Stomach (tissue), 9 donors: ENCODE measurements around the gene ZMIZ1. TPM values are rescaled to one million over a fixed set of nuclear protein-coding genes. Genes with fewer than 3 reads are reported as not detected.

Source experiments
- DNase-seq, 2 donors: peaks; one replicate each; pipeline versions ENCODE4 v3.0.0 to v3.0.0-alpha.2; 2013 to 2019
- H3K27ac ChIP-seq, 5 donors: fragments of 200-600 bp in 4 of 5; sonication (generic) in 4 of 5; one replicate each; pipeline ENCODE4 v1.5.1; 2013 to 2019; ENCODE audit warnings: mild to moderate bottlenecking in 1 of 5, moderate library complexity in 1 of 5
- H3K27me3 ChIP-seq, 3 donors: fragments of 200-600 bp; sonication (generic); one replicate each; pipeline ENCODE4 v1.5.1; 2017 to 2019; ENCODE audit warnings: mixed run types in 1 of 3
- H3K36me3 ChIP-seq, 4 donors: fragments of 200-600 bp; sonication (generic); 1 replicate in 3 of 4; 2 replicates in 1 of 4; pipeline ENCODE4 v1.5.1; 2016 to 2019
- H3K4me1 ChIP-seq, 4 donors: fragments of 200-600 bp; sonication (generic); one replicate each; pipeline ENCODE4 v1.5.1; 2016 to 2019
- H3K4me3 ChIP-seq, 4 donors: fragments of 200-600 bp; sonication (generic) in 3 of 4; one replicate each; pipeline ENCODE4 v1.5.1; 2016 to 2019; ENCODE audit warnings: mild to moderate bottlenecking in 1 of 4
- H3K9me3 ChIP-seq, 4 donors: fragments of 200-600 bp; sonication (generic); one replicate each; pipeline ENCODE4 v1.5.1; 2016 to 2019
- EP300 ChIP-seq: sonication (generic); formaldehyde crosslinking; IDR thresholded peaks from one replicate; pipeline ENCODE4 v1.6.1; 2017; ENCODE audit warnings: antibody characterized with exemption
- POLR2A ChIP-seq, 4 donors: fragments of 450-650 bp; IDR thresholded peaks; one replicate each; pipeline ENCODE4 v1.6.1; 2016; ENCODE audit warnings: antibody characterized with exemption in 4 of 4, control low read depth in 2 of 4, mild to moderate bottlenecking in 1 of 4, moderate library complexity in 1 of 4
- POLR2AphosphoS5 ChIP-seq, 3 donors: sonication (generic); formaldehyde crosslinking; IDR thresholded peaks; one replicate each; pipeline ENCODE4 v1.6.1; 2016; ENCODE audit warnings: antibody characterized with exemption in 3 of 3
- WGBS, 5 donors: extraction: QIAGEN DNeasy Blood & Tissue Kit in 3 of 5; methylation state at CpG; one replicate each; pipeline versions ENCODE4 v1.1.5 to v1.1.7; 2013 to 2018; 5-methylcytosine and 5-hydroxymethylcytosine counted together
- intact Hi-C: fragments of 100-400 bp; cut with DNase I; formaldehyde crosslinking; loops from one replicate; pipeline ENCODE4 v1.15.1; 2023; ENCODE audit warnings: low total_unique reads
- polyA plus RNA-seq, 3 donors: library from polyadenylated mRNA; stranded (reverse); fragments of 200-250 nt; gene quantifications; one replicate each; pipeline ENCODE4 v1.2.3, GENCODE V29; 2013
- total RNA-seq, 5 donors: library from RNA; depleted of rRNA; stranded (reverse); fragments of >200 nt; gene quantifications; one replicate each; pipeline versions ENCODE4 v1.1.0 to v1.2.3, GENCODE V29; 2014 to 2016
- TF ChIP-seq, protein P1 (sequence below), 7 experiments: fragments of 450-650 bp in 4 of 7; fragments of 200-600 bp in 3 of 7; sonication (generic) in 3 of 7; IDR thresholded peaks; one replicate each; pipeline ENCODE4 v1.5.1; 2016 to 2019; ENCODE audit warnings: antibody characterized with exemption in 7 of 7, control low read depth in 2 of 7, mild to moderate bottlenecking in 1 of 7
- donor health status: healthy with polysubstance abuse.
- donor health status: Bipolar disorder and iron deficiency.
- donor health status: healthy.

ZMIZ1 gene
- total and polyA plus RNA-seq, 8 donors, result 17.7 to 103 (median 26.3) TPM

DNA sequence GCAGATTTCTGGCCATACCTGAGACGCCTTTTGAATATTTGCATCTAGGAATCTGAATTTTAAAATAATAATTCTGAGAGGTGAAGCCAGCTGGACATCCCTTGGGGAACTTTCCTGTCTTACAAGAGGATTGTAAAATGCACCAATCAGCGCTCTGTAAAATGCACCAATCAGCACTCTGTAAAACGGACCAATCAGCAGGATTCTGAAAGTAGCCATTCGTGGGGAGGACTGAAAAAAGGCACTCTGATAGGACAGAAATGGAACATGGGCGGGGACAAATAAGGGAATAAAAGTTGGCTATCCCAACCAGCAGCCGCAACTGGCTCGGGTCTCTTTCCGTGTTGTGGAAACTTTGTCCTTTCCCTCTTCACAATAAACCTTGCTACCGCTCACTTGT lies 288.4 kb downstream of the ZMIZ1 start:
- intact Hi-C loops, result no loop called here

GRCh38 chr10:79358811-79359210 lies 290.0 kb downstream of the ZMIZ1 start:
- Histone ChIP-seq H3K9me3 (no peaks in the 10 kb centered on the region), H3K4me1 (peaks cover 4 to 25% (median 6%) of the 10 kb centered on the region in 4 donors), H3K27me3 (no peaks in the 10 kb centered on the region), H3K4me3 (no peak overlapping the region), H3K36me3 (peaks cover 10 to 38% (median 25%) of the 10 kb centered on the region in 4 donors), H3K27ac (peak overlapping the region; percentile 55 to 75 (median 66))
- WGBS, 5 donors, result 31 to 74% (median 38%) methylated on average over 5 of the region's 5 CpGs
- intact Hi-C loops, result no loop called here
- peak in 2 of 3 donors; percentile 14 to 77 for TF ChIP-seq POLR2AphosphoS5 (IDR thresholded peaks at IDR 0.05)
- TF ChIP-seq, protein P1, sequence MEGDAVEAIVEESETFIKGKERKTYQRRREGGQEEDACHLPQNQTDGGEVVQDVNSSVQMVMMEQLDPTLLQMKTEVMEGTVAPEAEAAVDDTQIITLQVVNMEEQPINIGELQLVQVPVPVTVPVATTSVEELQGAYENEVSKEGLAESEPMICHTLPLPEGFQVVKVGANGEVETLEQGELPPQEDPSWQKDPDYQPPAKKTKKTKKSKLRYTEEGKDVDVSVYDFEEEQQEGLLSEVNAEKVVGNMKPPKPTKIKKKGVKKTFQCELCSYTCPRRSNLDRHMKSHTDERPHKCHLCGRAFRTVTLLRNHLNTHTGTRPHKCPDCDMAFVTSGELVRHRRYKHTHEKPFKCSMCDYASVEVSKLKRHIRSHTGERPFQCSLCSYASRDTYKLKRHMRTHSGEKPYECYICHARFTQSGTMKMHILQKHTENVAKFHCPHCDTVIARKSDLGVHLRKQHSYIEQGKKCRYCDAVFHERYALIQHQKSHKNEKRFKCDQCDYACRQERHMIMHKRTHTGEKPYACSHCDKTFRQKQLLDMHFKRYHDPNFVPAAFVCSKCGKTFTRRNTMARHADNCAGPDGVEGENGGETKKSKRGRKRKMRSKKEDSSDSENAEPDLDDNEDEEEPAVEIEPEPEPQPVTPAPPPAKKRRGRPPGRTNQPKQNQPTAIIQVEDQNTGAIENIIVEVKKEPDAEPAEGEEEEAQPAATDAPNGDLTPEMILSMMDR (IDR thresholded peaks at IDR 0.05), result no peak
- DNase-seq, result peak; percentile 68 to 92

More for the DNA sequence above, 288.4 kb downstream of the ZMIZ1 start:
- Histone ChIP-seq H3K9me3 (no peaks in the 10 kb centered on the region), H3K36me3 (peaks cover 26 to 54% (median 41%) of the 10 kb centered on the region in 4 donors), H3K27ac (no peak overlapping the region), H3K4me3 (no peak overlapping the region), H3K4me1 (peaks cover 4 to 36% (median 6%) of the 10 kb centered on the region in 4 donors), H3K27me3 (no peaks in the 10 kb centered on the region)
- TF ChIP-seq POLR2A (IDR thresholded peaks at IDR 0.05), result no peak
- TF ChIP-seq POLR2AphosphoS5 (IDR thresholded peaks at IDR 0.05), result no peak
- no peak for TF ChIP-seq EP300
- TF ChIP-seq, protein P1 (IDR thresholded peaks at IDR 0.05), result no peak
- no peak for DNase-seq
- WGBS, 5 donors, result 95 to 100% (median 97%) methylated on average over 9 of the region's 9 CpGs

DNA sequence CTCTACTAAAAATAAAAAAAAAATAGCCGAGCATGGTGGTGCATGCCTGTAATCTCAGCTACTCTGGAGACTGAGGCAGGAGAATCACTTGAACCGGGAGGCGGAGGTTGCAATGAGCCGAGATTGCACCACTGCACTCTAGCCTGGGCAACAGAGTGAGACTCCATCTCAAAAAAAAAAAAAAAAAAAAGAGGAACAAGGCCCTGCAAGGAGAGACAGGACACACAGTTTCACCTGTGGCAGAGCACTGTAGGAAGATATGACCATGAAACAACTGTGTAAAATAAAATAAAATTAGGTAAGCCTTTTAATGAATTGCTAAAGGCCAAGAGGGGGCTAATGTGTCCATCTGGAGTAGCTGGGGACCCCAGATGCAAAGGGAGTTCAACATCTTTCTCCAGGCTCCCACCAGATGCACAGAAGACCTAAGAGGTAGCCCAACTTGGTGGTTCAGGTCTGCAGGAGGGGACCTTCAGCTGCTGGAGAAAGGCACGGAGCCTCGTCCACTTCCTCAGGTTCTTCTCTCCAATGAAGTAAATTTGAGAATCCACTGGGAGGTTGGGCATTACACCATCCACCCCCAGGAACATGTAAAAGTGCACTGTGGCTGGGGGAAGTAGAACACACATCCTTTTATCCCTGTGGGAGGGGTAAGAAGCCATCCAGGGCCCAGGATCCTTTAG lies 291.2 kb downstream of the ZMIZ1 start:
- no peak for DNase-seq
- no peak for TF ChIP-seq POLR2AphosphoS5 (IDR thresholded peaks at IDR 0.05)
- TF ChIP-seq EP300, result no peak
- TF ChIP-seq, protein P1 (IDR thresholded peaks at IDR 0.05), result no peak
- no peak for TF ChIP-seq POLR2A (IDR thresholded peaks at IDR 0.05)
- intact Hi-C loops, result no loop called here

DNA sequence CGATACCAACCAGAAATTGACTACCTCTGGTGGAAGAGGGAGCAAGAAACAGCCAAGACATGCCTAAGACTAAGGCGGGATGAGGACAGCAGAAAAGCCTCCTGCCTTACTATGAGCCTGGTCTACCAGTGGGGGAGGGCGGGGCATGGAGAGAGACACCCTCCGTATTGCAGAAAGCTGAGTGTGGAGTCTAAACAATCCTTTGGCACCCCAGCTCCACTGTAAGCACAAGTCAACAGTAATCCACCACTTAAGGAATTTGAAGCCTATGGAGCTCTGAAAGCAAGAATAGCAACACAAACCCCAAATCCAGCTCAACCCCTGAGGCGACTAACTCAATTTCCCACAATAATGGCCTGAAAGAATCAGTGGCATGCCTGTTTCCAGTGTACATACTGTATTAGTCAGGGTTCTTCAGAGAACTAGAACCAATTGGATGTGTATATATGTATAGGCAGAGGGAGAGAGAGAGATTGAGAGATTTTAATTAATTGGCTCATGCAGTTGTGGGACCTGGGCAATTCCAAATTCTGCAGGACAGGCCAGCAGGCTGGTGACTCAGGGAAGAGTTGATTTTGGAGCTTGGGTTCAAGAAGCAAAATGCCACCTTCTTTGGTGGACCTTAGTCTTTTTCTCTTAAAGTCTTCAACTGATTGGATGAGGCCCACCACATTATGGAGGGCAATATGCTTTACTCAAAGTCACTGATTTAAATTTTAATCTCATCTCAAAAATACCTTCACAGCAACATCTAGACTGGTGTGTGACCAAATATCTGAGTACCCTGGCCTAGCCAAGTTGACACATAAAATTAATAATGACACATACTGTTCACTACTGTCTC lies 292.0 kb downstream of the ZMIZ1 start:
- H3K36me3 ChIP-seq, result peaks cover 0 to 19% (median 6%) of the 10 kb centered on the region in 4 donors
- H3K9me3 ChIP-seq, result peaks cover 0 to 4% (median 0%) of the 10 kb centered on the region in 4 donors
- TF ChIP-seq POLR2A (IDR thresholded peaks at IDR 0.05) (no peak), EP300 (no peak), POLR2AphosphoS5 (IDR thresholded peaks at IDR 0.05) (no peak)
- TF ChIP-seq, protein P1 (IDR thresholded peaks at IDR 0.05), result no peak
- H3K4me1 ChIP-seq, result peaks cover 4 to 7% (median 5%) of the 10 kb centered on the region in 4 donors
- H3K27me3 ChIP-seq, result no peaks in the 10 kb centered on the region
- intact Hi-C loops, result no loop called here
- no peak for DNase-seq
- WGBS, 5 donors, result 74 to 87% (median 82%) methylated on average over 5 of the region's 5 CpGs
- no peak overlapping the region for H3K4me3 ChIP-seq
- H3K27ac ChIP-seq, result no peak overlapping the region

More for the DNA sequence above, 291.2 kb downstream of the ZMIZ1 start:
- 90 to 95% (median 94%) methylated on average over 6 of the region's 6 CpGs for WGBS, 5 donors
- H3K9me3 ChIP-seq, result peaks cover 0 to 4% (median 0%) of the 10 kb centered on the region in 4 donors
- no peaks in the 10 kb centered on the region for H3K27me3 ChIP-seq
- H3K27ac ChIP-seq, result peak overlapping the region in 1 of 5 donors; percentile 66
- peaks cover 0 to 26% (median 14%) of the 10 kb centered on the region in 4 donors for H3K36me3 ChIP-seq
- H3K4me1 ChIP-seq, result peaks cover 4 to 13% (median 6%) of the 10 kb centered on the region in 4 donors
- no peak overlapping the region for H3K4me3 ChIP-seq
